Stimulated activated CD4-positive, alpha-beta T cell treated with anti-CD3 and anti-CD28 coated beads, Interleukin-4, amount 100 ng/mL, for 1 hour (primary cell): ENCODE measurements around the gene C8G.

Source experiments
- DNase-seq: peaks from one replicate; pipeline ENCODE4 v3.0.0-alpha.2; 2020

Gene C8G

GRCh38 chr9:136942881-136943230 lies 2.2 kb upstream of the C8G start:
- no peak for DNase-seq

GRCh38 chr9:136943291-136944211 lies 1.5 kb upstream of the C8G start:
- DNase-seq, result peak; percentile 31

GRCh38 chr9:136944212-136944518 lies 878 bp upstream of the C8G start:
- DNase-seq, result no peak

- no peak for DNase-seq
Observed at GRCh38 chr9:136945333-136946227, 537 bp downstream of the C8G start.

GRCh38 chr9:136946228-136947027 lies 1.4 kb downstream of the C8G start:
- no peak for DNase-seq

- DNase-seq, result no peak
Observed at GRCh38 chr9:136947028-136947891, 2.2 kb downstream of the C8G start.

- no peak for DNase-seq
Observed at GRCh38 chr9:136947955-136948510, 3.0 kb downstream of the C8G start.

GRCh38 chr9:136949239-136949816 lies 4.3 kb downstream of the C8G start:
- DNase-seq, result no peak

GRCh38 chr9:136949817-136950655 lies 5.0 kb downstream of the C8G start:
- peak; percentile 98 for DNase-seq

GRCh38 chr9:136950656-136951276 lies 5.7 kb downstream of the C8G start:
- DNase-seq, result no peak

GRCh38 chr9:136951541-136952320 lies 6.7 kb downstream of the C8G start, which contains the start of gene LCN12:
TSS of gene LCN12 (plus strand) at chr9:136952273. CDS start at chr9:136952328, 55 bp downstream.
- no peak for DNase-seq

- no peak for DNase-seq
Observed at GRCh38 chr9:136952321-136952850, 7.3 kb downstream of the C8G start.

GRCh38 chr9:136952876-136953770 lies 8.1 kb downstream of the C8G start:
- no peak for DNase-seq

GRCh38 chr9:136953771-136954269 lies 8.8 kb downstream of the C8G start:
- no peak for DNase-seq

- DNase-seq, result no peak
Observed at GRCh38 chr9:136954270-136955083, 9.4 kb downstream of the C8G start.

GRCh38 chr9:136955202-136955942 lies 10.3 kb downstream of the C8G start:
- no peak for DNase-seq
